Body of pancreas (tissue), 4 donors: Measurements from ENCODE around the gene OVCH1.

Experiments
- CTCF ChIP-seq, 7 experiments: fragments of 450-650 bp in 4 of 7; fragments of 200-600 bp in 3 of 7; sonication (generic) in 3 of 7; IDR thresholded peaks; one replicate each; pipeline ENCODE4 v1.5.1; 2016 to 2019; ENCODE audit warnings: antibody characterized with exemption in 7 of 7
- POLR2A ChIP-seq, 3 donors: fragments of 450-650 bp; IDR thresholded peaks; one replicate each; pipeline ENCODE4 v1.6.1; 2016; ENCODE audit warnings: antibody characterized with exemption in 3 of 3, mild to moderate bottlenecking in 2 of 3

GRCh38 chr12:29396774-29397173, 100.7 kb downstream of the OVCH1 start:
- TF ChIP-seq CTCF (IDR thresholded peaks at IDR 0.05) (no peak), POLR2A (IDR thresholded peaks at IDR 0.05) (no peak)
